WERI-Rb-1 (cell line): ENCODE data around the gene RALB.
"Not testable (repeated sequence)": the region's sequence is repeated elsewhere in the genome, so short reads cannot be mapped to it uniquely, and the experiment has no call there.

Source experiments
- DNase-seq: peaks from one replicate; pipeline ENCODE4 v3.0.0-alpha.2; 2020
- H3K27ac ChIP-seq: fragments of 250-450 bp; sonication (Bioruptor Pico); 2 replicates; pipeline ENCODE4 v1.5.1; 2020; ENCODE audit warnings: mild to moderate bottlenecking, moderate library complexity
- H3K27me3 ChIP-seq: fragments of 250-450 bp; sonication (Bioruptor Pico); 2 replicates; pipeline ENCODE4 v1.5.1; 2021; ENCODE audit warnings: mild to moderate bottlenecking, low read depth, moderate library complexity; ENCODE audit not compliant: insufficient read depth, severe bottlenecking
- H3K36me3 ChIP-seq: fragments of 250-450 bp; sonication (Bioruptor Pico); 2 replicates; pipeline ENCODE4 v1.5.1; 2020; ENCODE audit warnings: mild to moderate bottlenecking, moderate library complexity
- H3K4me3 ChIP-seq: 2 replicates; pipeline ENCODE4 v1.5.1; 2011; ENCODE audit warnings: low read depth, mild to moderate bottlenecking, control low read depth, low read length
- H3K9me3 ChIP-seq: fragments of 250-450 bp; sonication (Bioruptor Pico); 2 replicates; pipeline ENCODE4 v1.5.1; 2021; ENCODE audit warnings: mild to moderate bottlenecking, moderate library complexity; ENCODE audit not compliant: severe bottlenecking
- TF ChIP-seq, protein P1 (sequence below): IDR thresholded peaks from 2 replicates; pipeline ENCODE4 v1.5.1; 2011; ENCODE audit warnings: low read depth, mild to moderate bottlenecking, control low read depth, inconsistent platforms, low read length

The RALB gene

GRCh38 chr2:120317180-120317533 lies 64.5 kb downstream of the RALB start:
- DNase-seq, result no peak
- Histone ChIP-seq H3K4me3 (no peak overlapping the region), H3K9me3 (no peaks in the 10 kb centered on the region), H3K36me3 (no peaks in the 10 kb centered on the region), H3K27ac (no peak overlapping the region), H3K27me3 (no peaks in the 10 kb centered on the region)
- TF ChIP-seq, protein P1, sequence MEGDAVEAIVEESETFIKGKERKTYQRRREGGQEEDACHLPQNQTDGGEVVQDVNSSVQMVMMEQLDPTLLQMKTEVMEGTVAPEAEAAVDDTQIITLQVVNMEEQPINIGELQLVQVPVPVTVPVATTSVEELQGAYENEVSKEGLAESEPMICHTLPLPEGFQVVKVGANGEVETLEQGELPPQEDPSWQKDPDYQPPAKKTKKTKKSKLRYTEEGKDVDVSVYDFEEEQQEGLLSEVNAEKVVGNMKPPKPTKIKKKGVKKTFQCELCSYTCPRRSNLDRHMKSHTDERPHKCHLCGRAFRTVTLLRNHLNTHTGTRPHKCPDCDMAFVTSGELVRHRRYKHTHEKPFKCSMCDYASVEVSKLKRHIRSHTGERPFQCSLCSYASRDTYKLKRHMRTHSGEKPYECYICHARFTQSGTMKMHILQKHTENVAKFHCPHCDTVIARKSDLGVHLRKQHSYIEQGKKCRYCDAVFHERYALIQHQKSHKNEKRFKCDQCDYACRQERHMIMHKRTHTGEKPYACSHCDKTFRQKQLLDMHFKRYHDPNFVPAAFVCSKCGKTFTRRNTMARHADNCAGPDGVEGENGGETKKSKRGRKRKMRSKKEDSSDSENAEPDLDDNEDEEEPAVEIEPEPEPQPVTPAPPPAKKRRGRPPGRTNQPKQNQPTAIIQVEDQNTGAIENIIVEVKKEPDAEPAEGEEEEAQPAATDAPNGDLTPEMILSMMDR, result no peak

- no peak overlapping the region for H3K27ac ChIP-seq
- H3K9me3 ChIP-seq, result no peaks in the 10 kb centered on the region
- H3K36me3 ChIP-seq, result no peaks in the 10 kb centered on the region
- H3K4me3 ChIP-seq, result no peak overlapping the region
- no peak for DNase-seq
- TF ChIP-seq, protein P1, result no peak
- H3K27me3 ChIP-seq, result no peaks in the 10 kb centered on the region
These were observed 65.3 kb downstream of the RALB start for GRCh38 chr2:120317916-120318315.

GRCh38 chr2:120318626-120319025 lies 66.0 kb downstream of the RALB start:
- DNase-seq, result no peak
- Histone ChIP-seq H3K27me3 (no peaks in the 10 kb centered on the region), H3K9me3 (no peaks in the 10 kb centered on the region), H3K4me3 (no peak overlapping the region), H3K36me3 (no peaks in the 10 kb centered on the region), H3K27ac (no peak overlapping the region)
- TF ChIP-seq, protein P1, result no peak

- no peak overlapping the region for H3K27ac ChIP-seq
- no peak for DNase-seq
- no peaks in the 10 kb centered on the region for H3K36me3 ChIP-seq
- no peaks in the 10 kb centered on the region for H3K9me3 ChIP-seq
- no peaks in the 10 kb centered on the region for H3K27me3 ChIP-seq
- TF ChIP-seq, protein P1, result no peak
- no peak overlapping the region for H3K4me3 ChIP-seq
These were observed 66.5 kb downstream of the RALB start for GRCh38 chr2:120319123-120319522.

DNA sequence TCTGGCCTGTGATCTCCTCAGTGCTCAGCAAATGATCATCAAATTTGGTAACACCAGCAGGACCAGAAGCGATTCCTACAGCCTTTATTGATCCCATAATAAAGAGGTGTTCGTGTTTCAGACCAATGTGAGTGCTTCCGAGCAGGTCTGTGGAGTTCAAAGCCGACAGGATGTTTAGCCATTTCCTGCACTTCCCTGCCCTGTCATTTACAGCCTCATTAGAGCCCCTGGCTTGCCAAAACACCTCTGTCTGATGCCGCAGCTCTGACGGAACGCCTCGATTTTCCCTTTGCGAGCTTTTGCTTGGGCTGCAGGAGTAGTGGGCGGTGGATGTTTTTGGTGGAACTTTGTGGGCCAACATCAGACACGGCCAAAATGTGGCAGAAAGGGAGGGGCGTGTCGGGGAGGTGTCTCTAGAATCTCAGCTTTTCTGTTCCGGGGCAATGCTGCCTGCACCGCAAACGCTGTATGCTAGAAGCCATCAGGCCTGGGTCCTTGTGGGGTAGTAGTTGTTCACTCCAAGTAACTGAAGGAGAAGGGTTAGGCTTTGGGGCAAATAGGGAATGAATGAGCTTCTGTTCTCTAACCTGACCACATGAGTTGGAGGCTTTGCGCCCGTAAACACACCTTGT lies 67.2 kb downstream of the RALB start:
- Histone ChIP-seq H3K9me3 (no peaks in the 10 kb centered on the region), H3K36me3 (no peaks in the 10 kb centered on the region), H3K27me3 (no peaks in the 10 kb centered on the region), H3K27ac (no peak overlapping the region), H3K4me3 (no peak overlapping the region)
- DNase-seq, result no peak
- TF ChIP-seq, protein P1, result no peak

DNA sequence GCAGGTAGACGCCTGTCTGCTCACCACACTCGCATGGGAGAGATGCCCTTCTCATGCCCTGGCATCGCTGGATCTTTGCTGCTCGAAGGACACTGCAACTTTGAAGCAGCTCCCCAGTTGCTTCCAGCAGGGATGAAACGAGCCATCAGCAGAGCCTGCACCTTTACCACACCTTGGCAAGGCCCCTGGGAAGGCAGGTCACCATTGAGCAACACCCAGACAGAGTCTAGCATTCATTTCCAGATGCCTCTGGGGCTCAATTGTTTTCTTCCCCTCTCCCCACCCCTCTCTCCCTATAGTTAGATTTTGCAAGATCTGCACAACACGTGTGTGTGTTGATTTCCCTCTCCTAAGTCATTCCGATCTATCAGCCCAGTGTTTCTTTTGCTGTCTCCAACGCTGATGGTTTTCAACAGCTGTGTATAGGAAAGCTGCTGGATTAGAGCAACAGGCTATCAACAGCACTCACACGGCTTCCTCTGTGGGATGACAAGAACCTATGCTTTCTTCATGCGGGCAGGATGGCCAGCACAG lies 67.7 kb downstream of the RALB start:
- H3K36me3 ChIP-seq, result no peaks in the 10 kb centered on the region
- TF ChIP-seq, protein P1, result no peak
- no peak overlapping the region for H3K4me3 ChIP-seq
- no peak for DNase-seq
- H3K9me3 ChIP-seq, result no peaks in the 10 kb centered on the region
- no peaks in the 10 kb centered on the region for H3K27me3 ChIP-seq
- H3K27ac ChIP-seq, result no peak overlapping the region

GRCh38 chr2:120320887-120321556 lies 68.4 kb downstream of the RALB start:
- DNase-seq, H3K36me3 ChIP-seq, H3K9me3 ChIP-seq, H3K4me3 ChIP-seq, H3K27ac ChIP-seq, H3K27me3 ChIP-seq: not testable (repeated sequence)
